Stomach (tissue), 4 donors: ENCODE results near the gene DNM1.

Experiments used
- EP300 ChIP-seq: sonication (generic); formaldehyde crosslinking; IDR thresholded peaks from one replicate; pipeline ENCODE4 v1.6.1; 2017; ENCODE audit warnings: antibody characterized with exemption
- POLR2A ChIP-seq, 4 donors: fragments of 450-650 bp; IDR thresholded peaks; one replicate each; pipeline ENCODE4 v1.6.1; 2016; ENCODE audit warnings: antibody characterized with exemption in 4 of 4, control low read depth in 2 of 4, mild to moderate bottlenecking in 1 of 4, moderate library complexity in 1 of 4
- TF ChIP-seq, protein P1 (sequence below), 7 experiments: fragments of 450-650 bp in 4 of 7; fragments of 200-600 bp in 3 of 7; sonication (generic) in 3 of 7; IDR thresholded peaks; one replicate each; pipeline ENCODE4 v1.5.1; 2016 to 2019; ENCODE audit warnings: antibody characterized with exemption in 7 of 7, control low read depth in 2 of 7, mild to moderate bottlenecking in 1 of 7

- TF ChIP-seq, protein P1, sequence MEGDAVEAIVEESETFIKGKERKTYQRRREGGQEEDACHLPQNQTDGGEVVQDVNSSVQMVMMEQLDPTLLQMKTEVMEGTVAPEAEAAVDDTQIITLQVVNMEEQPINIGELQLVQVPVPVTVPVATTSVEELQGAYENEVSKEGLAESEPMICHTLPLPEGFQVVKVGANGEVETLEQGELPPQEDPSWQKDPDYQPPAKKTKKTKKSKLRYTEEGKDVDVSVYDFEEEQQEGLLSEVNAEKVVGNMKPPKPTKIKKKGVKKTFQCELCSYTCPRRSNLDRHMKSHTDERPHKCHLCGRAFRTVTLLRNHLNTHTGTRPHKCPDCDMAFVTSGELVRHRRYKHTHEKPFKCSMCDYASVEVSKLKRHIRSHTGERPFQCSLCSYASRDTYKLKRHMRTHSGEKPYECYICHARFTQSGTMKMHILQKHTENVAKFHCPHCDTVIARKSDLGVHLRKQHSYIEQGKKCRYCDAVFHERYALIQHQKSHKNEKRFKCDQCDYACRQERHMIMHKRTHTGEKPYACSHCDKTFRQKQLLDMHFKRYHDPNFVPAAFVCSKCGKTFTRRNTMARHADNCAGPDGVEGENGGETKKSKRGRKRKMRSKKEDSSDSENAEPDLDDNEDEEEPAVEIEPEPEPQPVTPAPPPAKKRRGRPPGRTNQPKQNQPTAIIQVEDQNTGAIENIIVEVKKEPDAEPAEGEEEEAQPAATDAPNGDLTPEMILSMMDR (IDR thresholded peaks at IDR 0.05) = no peak
- no peak for TF ChIP-seq EP300
- no peak for TF ChIP-seq POLR2A (IDR thresholded peaks at IDR 0.05)
Measured at GRCh38 chr9:128260340-128260739, 57.2 kb downstream of the DNM1 start.
